Mesenchymal stem cell (in vitro differentiated cells and primary cell): ENCODE measurements around the gene TIAM1.

Experiments used
- DNase-seq: peaks from one replicate; pipeline ENCODE4 v3.0.0-alpha.2; 2013
- H2AFZ ChIP-seq: one replicate; pipeline ENCODE4 v1.6.1; 2013; ENCODE audit warnings: low read depth, mild to moderate bottlenecking, control low read depth, inconsistent platforms, low read length, moderate library complexity
- H2AK5ac ChIP-seq: 2 replicates; pipeline ENCODE4 v1.6.1; 2013; ENCODE audit warnings: low read length, moderate library complexity, mild to moderate bottlenecking, inconsistent platforms; ENCODE audit not compliant: severe bottlenecking
- H2BK120ac ChIP-seq: one replicate; pipeline ENCODE4 v1.6.1; 2013; ENCODE audit warnings: low read depth, mild to moderate bottlenecking, inconsistent platforms, low read length, moderate library complexity
- H2BK12ac ChIP-seq, 2 experiments: one replicate each; pipeline ENCODE4 v1.6.1; 2013; ENCODE audit warnings: inconsistent platforms in 2 of 2, low read length in 2 of 2, mild to moderate bottlenecking in 2 of 2, moderate library complexity in 2 of 2, control low read depth in 1 of 2
- H2BK15ac ChIP-seq: one replicate; pipeline ENCODE4 v1.6.1; 2013; ENCODE audit warnings: mild to moderate bottlenecking, low read depth, inconsistent platforms; ENCODE audit not compliant: poor library complexity, severe bottlenecking
- H2BK5ac ChIP-seq: 2 replicates; pipeline ENCODE4 v1.6.1; 2013; ENCODE audit warnings: low read depth, mild to moderate bottlenecking, low read length, control low read depth, inconsistent platforms; ENCODE audit not compliant: poor library complexity, severe bottlenecking
- H3K14ac ChIP-seq, 2 experiments: one replicate each; pipeline ENCODE4 v1.6.1; 2013; ENCODE audit warnings: inconsistent platforms in 2 of 2, low read length in 2 of 2, control low read depth in 1 of 2, mild to moderate bottlenecking in 1 of 2, moderate library complexity in 1 of 2
- H3K18ac ChIP-seq, 2 experiments: one replicate each; pipeline ENCODE4 v1.6.1; 2013; ENCODE audit warnings: inconsistent platforms in 2 of 2, low read length in 2 of 2, control low read depth in 1 of 2, low read depth in 1 of 2, mild to moderate bottlenecking in 1 of 2
- H3K23ac ChIP-seq, 2 experiments: one replicate each; pipeline ENCODE4 v1.6.1; 2013; ENCODE audit warnings: inconsistent platforms in 2 of 2, low read length in 2 of 2, mild to moderate bottlenecking in 2 of 2, moderate library complexity in 2 of 2, control low read depth in 1 of 2
- H3K27ac ChIP-seq: 2 replicates; pipeline ENCODE4 v1.5.1; 2013; ENCODE audit warnings: mild to moderate bottlenecking, moderate library complexity, low read length, control low read depth, inconsistent platforms; ENCODE audit not compliant: poor library complexity, severe bottlenecking
- H3K27me3 ChIP-seq, 2 experiments: 2 replicates each; pipeline versions ENCODE4 v1.6.1 to v1.7.0; 2013; ENCODE audit warnings: low read length in 2 of 2, mild to moderate bottlenecking in 2 of 2, moderate library complexity in 2 of 2, control low read depth in 1 of 2, inconsistent platforms in 1 of 2; ENCODE audit not compliant: control insufficient read depth in 1 of 2, insufficient read depth in 1 of 2
- H3K36me3 ChIP-seq, 2 experiments: 2 replicates each; pipeline versions ENCODE4 v1.6.1 to v1.7.0; 2013; ENCODE audit warnings: low read length in 2 of 2, control low read depth in 1 of 2, inconsistent platforms in 1 of 2, low read depth in 1 of 2, mild to moderate bottlenecking in 1 of 2; ENCODE audit not compliant: insufficient read depth in 2 of 2, control insufficient read depth in 1 of 2
- H3K4ac ChIP-seq, 2 experiments: one replicate each; pipeline ENCODE4 v1.6.1; 2013; ENCODE audit warnings: inconsistent platforms in 2 of 2, low read length in 2 of 2, mild to moderate bottlenecking in 2 of 2, moderate library complexity in 2 of 2, control low read depth in 1 of 2, low read depth in 1 of 2
- H3K4me1 ChIP-seq: 2 replicates; pipeline ENCODE4 v1.6.1; 2013; ENCODE audit warnings: low read depth, low read length, control low read depth; ENCODE audit not compliant: control insufficient read depth, insufficient read depth
- H3K4me2 ChIP-seq: 2 replicates; pipeline ENCODE4 v1.6.1; 2013; ENCODE audit warnings: low read length, mild to moderate bottlenecking, inconsistent platforms; ENCODE audit not compliant: poor library complexity, severe bottlenecking
- H3K4me3 ChIP-seq, 2 experiments: 2 replicates each; pipeline versions ENCODE4 v1.5.1 to v1.7.0; 2013; ENCODE audit warnings: low read length in 2 of 2, mild to moderate bottlenecking in 2 of 2, control low read depth in 1 of 2, low read depth in 1 of 2; ENCODE audit not compliant: insufficient read depth in 1 of 2
- H3K79me1 ChIP-seq: replicated peaks from 2 replicates; pipeline ENCODE4 v1.6.1; 2013; ENCODE audit warnings: mild to moderate bottlenecking, control low read depth, low read length, inconsistent platforms; ENCODE audit not compliant: poor library complexity, severe bottlenecking
- H3K9ac ChIP-seq: 2 replicates; pipeline ENCODE4 v1.7.0; 2013; ENCODE audit warnings: mild to moderate bottlenecking, low read length, moderate library complexity
- H3K9me3 ChIP-seq: 2 replicates; pipeline ENCODE4 v1.7.0; 2013; ENCODE audit warnings: mild to moderate bottlenecking, low read length; ENCODE audit not compliant: control insufficient read depth
- H4K8ac ChIP-seq: one replicate; pipeline ENCODE4 v1.6.1; 2013; ENCODE audit warnings: inconsistent platforms, mild to moderate bottlenecking, low read length, moderate library complexity
- H4K91ac ChIP-seq: one replicate; pipeline ENCODE4 v1.6.1; 2013; ENCODE audit warnings: mild to moderate bottlenecking, low read length, inconsistent platforms
- WGBS: methylation state at CpG from one replicate; pipeline ENCODE4 v1.1.7; 2013; ENCODE audit warnings: mixed read lengths; 5-methylcytosine and 5-hydroxymethylcytosine counted together

TIAM1 gene

DNA sequence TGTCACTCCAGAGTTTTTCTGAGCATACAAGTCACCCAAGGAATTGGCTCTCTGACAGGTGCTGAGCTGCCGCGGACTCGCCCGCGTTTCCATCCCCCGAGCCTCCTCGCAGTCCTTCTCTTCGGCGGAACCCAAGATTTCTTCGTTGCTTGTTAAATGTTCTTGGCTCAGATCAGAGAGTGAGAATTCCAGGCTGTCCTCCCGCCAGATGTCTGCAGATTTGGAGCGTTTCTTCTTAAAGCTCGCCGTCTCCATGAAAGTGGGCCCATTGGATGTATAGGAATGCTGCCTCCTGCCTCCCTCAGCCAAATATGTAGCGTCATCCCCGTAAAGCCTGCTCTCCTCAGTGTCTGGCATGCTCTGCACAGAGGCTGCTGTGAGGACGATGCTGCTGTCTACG, 77.8 kb downstream of the TIAM1 start:
- Histone ChIP-seq H3K27ac (no peak overlapping the region), H3K4me3 (peak overlapping the region in 1 of 2 experiments; percentile 68), H2AK5ac (no peak overlapping the region), H3K9ac (peak overlapping the region; percentile 15), H3K79me1 (peaks cover 11% of the 10 kb centered on the region), H2BK15ac (no peak overlapping the region), H3K4me2 (no peak overlapping the region), H2BK120ac (no peak overlapping the region), H2AFZ (no peak overlapping the region), H3K23ac (no peak overlapping the region), H3K14ac (no peak overlapping the region), H3K9me3 (no peaks in the 10 kb centered on the region), H2BK12ac (no peak overlapping the region), H3K18ac (no peak overlapping the region), H3K4me1 (no peaks in the 10 kb centered on the region), H4K8ac (no peak overlapping the region), H3K36me3 (peaks cover 0 to 6% of the 10 kb centered on the region in 2 experiments), H3K4ac (no peak overlapping the region), H4K91ac (no peak overlapping the region), H3K27me3 (no peaks in the 10 kb centered on the region), H2BK5ac (no peak overlapping the region)
- 98% methylated on average over 18 of the region's 18 CpGs for WGBS
- DNase-seq = no peak

DNA sequence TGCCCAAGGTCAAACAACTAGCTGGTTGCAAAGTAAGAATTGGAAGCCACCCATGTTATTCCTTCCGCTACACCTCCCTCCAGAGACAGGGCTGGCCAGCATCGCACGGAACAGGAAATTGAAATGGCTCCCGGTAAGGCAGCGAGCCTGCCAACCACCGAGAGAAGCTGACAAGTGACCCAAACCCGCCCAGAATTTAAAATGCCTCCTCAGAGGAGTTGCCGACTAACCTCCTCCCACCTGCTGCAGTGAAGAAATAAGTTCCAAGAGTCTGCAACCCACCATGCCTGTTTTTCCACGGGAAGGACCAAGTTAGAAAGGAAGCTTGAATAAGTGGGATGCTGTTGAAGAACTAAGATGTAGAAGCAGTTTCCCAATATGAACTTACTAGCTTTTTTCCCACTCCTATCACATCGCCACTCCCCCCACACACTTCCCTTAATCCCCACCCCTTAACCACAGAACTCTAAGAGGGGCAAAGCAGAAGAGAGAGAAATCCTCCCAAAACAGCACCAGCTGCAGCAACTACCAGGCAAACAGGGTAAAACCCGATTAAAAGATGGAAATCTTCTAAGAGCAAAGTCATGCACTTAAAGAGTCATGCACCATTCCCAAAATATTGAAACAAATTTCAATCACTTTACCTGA, 78.6 kb downstream of the TIAM1 start:
- WGBS = 97% methylated on average over 9 of the region's 11 CpGs
- Histone ChIP-seq H2BK12ac (no peak overlapping the region), H3K36me3 (peaks cover 0 to 6% of the 10 kb centered on the region in 2 experiments), H3K14ac (no peak overlapping the region), H4K8ac (no peak overlapping the region), H3K4me2 (no peak overlapping the region), H2BK120ac (no peak overlapping the region), H4K91ac (no peak overlapping the region), H3K4ac (no peak overlapping the region), H3K23ac (no peak overlapping the region), H3K4me1 (no peaks in the 10 kb centered on the region), H3K27ac (no peak overlapping the region), H3K4me3 (peak overlapping the region in 1 of 2 experiments; percentile 68), H3K79me1 (peaks cover 10% of the 10 kb centered on the region), H3K9me3 (no peaks in the 10 kb centered on the region), H2BK15ac (no peak overlapping the region), H2BK5ac (no peak overlapping the region), H3K9ac (peak overlapping the region; percentile 22), H3K18ac (no peak overlapping the region), H2AK5ac (no peak overlapping the region), H2AFZ (no peak overlapping the region), H3K27me3 (no peaks in the 10 kb centered on the region)
- no peak for DNase-seq

DNA sequence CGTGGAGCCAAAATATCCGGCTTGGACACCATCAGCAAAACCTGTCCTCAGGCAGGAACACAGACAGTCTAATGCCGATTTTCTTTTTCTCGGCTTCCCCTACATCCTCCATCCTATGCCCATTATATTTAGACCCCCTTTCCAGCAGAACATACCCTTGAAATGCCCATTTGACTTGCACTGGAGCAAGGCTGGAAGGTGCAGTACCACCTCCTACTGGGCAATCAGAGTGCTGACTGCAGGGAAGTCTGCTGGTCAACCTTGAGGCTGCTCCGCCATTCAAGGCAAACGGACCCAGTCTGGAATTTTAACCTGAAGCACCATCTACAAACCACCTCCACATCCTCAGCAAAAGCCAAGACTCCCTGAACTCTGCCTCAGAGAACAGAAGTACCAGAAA, 79.5 kb downstream of the TIAM1 start:
- Histone ChIP-seq H3K14ac (no peak overlapping the region), H3K36me3 (peaks cover 0 to 6% of the 10 kb centered on the region in 2 experiments), H3K79me1 (peaks cover 7% of the 10 kb centered on the region), H2BK12ac (no peak overlapping the region), H2BK5ac (no peak overlapping the region), H3K27ac (no peak overlapping the region), H3K27me3 (no peaks in the 10 kb centered on the region), H3K4ac (no peak overlapping the region), H2BK15ac (no peak overlapping the region), H3K4me3 (peak overlapping the region in 1 of 2 experiments; percentile 68), H3K9ac (no peak overlapping the region), H3K23ac (no peak overlapping the region), H2AFZ (no peak overlapping the region), H4K91ac (no peak overlapping the region), H2AK5ac (no peak overlapping the region), H3K4me2 (no peak overlapping the region), H3K4me1 (no peaks in the 10 kb centered on the region), H3K18ac (no peak overlapping the region), H3K9me3 (no peaks in the 10 kb centered on the region), H4K8ac (no peak overlapping the region), H2BK120ac (no peak overlapping the region)
- no peak for DNase-seq
- WGBS = 98% methylated on average over 6 of the region's 6 CpGs

DNA sequence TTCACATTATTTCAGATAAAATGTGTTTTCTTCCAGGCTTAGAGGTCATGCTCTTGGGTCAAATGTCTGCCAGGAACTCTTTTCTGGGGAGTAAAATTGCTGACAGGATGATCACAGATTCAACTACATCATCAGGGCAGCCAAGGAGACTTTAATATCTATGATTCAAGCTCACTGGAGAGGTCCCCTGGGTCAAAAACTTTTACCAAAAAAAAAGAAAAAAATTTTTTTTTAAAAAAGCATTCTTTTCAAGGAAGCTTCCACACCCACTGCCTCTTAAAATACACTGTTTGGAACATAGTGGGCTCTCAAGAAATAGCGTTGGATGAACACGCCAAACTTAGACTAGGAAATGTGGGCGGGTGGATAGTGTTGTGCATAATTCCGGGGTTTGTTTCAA, 81.3 kb downstream of the TIAM1 start:
- no peak overlapping the region for H2BK15ac ChIP-seq
- no peak overlapping the region for H2BK5ac ChIP-seq
- no peak overlapping the region for H3K18ac ChIP-seq
- no peak overlapping the region for H3K27ac ChIP-seq
- no peak overlapping the region for H2AFZ ChIP-seq
- no peak for DNase-seq
- H2BK120ac ChIP-seq = no peak overlapping the region
- no peaks in the 10 kb centered on the region for H3K27me3 ChIP-seq
- no peaks in the 10 kb centered on the region for H3K9me3 ChIP-seq
- peak overlapping the region in 1 of 2 experiments; percentile 9 for H3K4me3 ChIP-seq
- peaks cover 8% of the 10 kb centered on the region for H3K79me1 ChIP-seq
- no peak overlapping the region for H2AK5ac ChIP-seq
- no peak overlapping the region for H3K23ac ChIP-seq
- peak overlapping the region; percentile 31 for H3K9ac ChIP-seq
- no peak overlapping the region for H3K4ac ChIP-seq
- H3K14ac ChIP-seq = no peak overlapping the region
- H3K4me2 ChIP-seq = no peak overlapping the region
- no peak overlapping the region for H2BK12ac ChIP-seq
- no peaks in the 10 kb centered on the region for H3K4me1 ChIP-seq
- 100% methylated on average over 4 of the region's 4 CpGs for WGBS
- H4K91ac ChIP-seq = no peak overlapping the region
- no peak overlapping the region for H4K8ac ChIP-seq
- peaks cover 0 to 6% of the 10 kb centered on the region in 2 experiments for H3K36me3 ChIP-seq
